Measurements from ENCODE around the gene NUAK1.

The NUAK1 gene

DNA sequence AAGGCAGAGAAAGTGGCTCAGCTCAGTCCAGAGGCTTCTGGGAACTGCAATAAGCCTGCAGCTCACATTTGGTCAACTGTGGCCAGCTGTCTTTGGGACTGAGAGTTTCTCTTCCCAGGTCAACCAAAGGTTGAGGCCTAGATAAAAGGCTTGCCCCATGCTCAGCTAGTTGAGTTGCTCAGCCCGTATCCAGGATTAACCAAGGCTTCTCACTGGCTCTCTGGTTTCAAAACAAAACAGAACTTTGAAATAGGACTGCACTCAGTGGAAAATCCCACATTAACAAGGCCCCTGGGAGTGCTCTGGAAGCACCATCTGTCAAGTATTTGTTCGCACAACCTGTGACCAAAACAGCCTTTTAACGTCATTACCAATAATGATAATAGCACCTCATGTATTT, 40.3 kb upstream of the NUAK1 start:
- H3K4me3 ChIP-seq (ENCODE audit: low read depth, low read length), result no peak overlapping the region
- TF ChIP-seq, protein P1, sequence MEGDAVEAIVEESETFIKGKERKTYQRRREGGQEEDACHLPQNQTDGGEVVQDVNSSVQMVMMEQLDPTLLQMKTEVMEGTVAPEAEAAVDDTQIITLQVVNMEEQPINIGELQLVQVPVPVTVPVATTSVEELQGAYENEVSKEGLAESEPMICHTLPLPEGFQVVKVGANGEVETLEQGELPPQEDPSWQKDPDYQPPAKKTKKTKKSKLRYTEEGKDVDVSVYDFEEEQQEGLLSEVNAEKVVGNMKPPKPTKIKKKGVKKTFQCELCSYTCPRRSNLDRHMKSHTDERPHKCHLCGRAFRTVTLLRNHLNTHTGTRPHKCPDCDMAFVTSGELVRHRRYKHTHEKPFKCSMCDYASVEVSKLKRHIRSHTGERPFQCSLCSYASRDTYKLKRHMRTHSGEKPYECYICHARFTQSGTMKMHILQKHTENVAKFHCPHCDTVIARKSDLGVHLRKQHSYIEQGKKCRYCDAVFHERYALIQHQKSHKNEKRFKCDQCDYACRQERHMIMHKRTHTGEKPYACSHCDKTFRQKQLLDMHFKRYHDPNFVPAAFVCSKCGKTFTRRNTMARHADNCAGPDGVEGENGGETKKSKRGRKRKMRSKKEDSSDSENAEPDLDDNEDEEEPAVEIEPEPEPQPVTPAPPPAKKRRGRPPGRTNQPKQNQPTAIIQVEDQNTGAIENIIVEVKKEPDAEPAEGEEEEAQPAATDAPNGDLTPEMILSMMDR (IDR thresholded peaks at IDR 0.05; ENCODE audit: low read depth, low read length), result no peak

DNA sequence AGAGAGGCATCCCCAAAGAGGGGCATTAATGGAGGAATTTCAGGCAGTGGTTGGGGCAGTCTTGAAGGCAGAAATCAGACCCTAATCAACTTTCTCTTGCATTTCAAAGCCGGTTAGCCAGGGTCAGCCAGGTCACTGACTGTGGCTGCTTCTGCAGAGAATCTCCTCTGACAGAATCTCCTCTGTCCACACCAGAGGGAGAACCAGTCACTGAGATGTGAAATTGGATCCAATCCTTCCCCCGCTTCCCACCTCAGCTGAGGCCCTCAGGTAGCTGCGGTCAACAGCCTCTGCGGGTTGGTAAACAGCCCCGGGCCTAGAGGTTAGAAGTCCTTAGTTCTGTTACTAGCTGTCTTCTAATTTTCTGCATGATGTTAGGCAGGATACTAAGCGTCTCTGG, 39.8 kb upstream of the NUAK1 start:
- no peak overlapping the region for H3K4me3 ChIP-seq (ENCODE audit: low read depth, low read length)
- TF ChIP-seq, protein P1 (IDR thresholded peaks at IDR 0.05; ENCODE audit: low read depth, low read length), result no peak

DNA sequence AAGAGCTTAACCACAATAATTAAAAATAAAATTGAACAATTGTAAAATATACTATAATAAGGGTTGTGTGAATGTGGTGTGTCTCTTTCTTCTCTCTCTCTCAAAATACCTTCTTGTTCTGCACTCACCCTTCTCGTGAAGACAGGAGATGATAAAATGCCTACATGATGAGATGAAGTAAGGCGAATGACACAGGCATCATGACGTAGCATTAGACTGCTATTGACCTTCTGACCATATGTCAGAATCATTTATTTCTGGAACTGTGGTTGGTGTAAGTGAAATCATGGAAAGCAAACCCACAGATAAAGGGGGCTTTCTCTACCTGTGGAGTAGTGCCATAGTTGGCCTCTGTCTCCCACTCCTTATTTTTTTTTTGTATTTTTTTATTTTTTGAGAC, 37.8 kb upstream of the NUAK1 start:
- H3K4me3 ChIP-seq (ENCODE audit: low read depth, low read length), result no peak overlapping the region
- TF ChIP-seq, protein P1 (IDR thresholded peaks at IDR 0.05; ENCODE audit: low read depth, low read length), result no peak

DNA sequence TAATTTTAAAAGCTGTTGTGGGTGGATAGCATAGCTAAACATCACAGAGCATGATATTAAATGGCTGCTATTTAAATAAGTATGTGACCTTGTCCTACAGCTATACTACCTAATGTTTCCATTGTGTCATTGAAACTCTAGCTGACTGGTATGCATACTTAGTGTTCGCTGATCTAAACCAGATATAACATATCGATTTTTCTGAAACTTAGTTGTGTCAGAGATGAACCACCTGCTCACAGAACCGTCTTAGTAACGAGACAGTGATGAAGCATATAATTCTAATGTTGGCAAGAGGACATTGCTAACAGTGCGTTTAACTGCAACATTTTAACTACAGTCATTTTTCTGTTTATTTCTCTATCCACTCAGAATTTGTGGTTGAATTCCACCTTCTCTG, 36.1 kb upstream of the NUAK1 start:
- TF ChIP-seq, protein P1 (IDR thresholded peaks at IDR 0.05; ENCODE audit: low read depth, low read length), result no peak
- no peak overlapping the region for H3K4me3 ChIP-seq (ENCODE audit: low read depth, low read length)

DNA sequence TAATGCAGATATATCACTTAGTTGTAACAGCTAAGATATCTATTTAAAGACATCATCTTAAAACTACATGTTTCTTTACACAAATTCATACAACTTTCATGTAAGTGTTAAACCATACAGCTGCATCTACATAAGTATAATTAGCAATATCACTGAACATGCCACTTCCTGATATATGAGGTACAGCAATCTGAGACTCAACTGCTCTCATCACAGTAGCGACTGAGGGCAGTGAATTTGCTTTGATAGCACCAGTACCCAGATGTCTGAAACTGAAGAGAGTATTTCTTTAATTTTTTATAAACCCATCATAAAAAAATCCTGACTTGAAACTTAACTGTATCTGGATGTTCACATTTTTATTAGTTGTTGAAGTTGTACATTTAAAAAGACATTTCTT, 34.7 kb upstream of the NUAK1 start:
- TF ChIP-seq, protein P1 (IDR thresholded peaks at IDR 0.05; ENCODE audit: low read depth, low read length), result no peak
- no peak overlapping the region for H3K4me3 ChIP-seq (ENCODE audit: low read depth, low read length)

DNA sequence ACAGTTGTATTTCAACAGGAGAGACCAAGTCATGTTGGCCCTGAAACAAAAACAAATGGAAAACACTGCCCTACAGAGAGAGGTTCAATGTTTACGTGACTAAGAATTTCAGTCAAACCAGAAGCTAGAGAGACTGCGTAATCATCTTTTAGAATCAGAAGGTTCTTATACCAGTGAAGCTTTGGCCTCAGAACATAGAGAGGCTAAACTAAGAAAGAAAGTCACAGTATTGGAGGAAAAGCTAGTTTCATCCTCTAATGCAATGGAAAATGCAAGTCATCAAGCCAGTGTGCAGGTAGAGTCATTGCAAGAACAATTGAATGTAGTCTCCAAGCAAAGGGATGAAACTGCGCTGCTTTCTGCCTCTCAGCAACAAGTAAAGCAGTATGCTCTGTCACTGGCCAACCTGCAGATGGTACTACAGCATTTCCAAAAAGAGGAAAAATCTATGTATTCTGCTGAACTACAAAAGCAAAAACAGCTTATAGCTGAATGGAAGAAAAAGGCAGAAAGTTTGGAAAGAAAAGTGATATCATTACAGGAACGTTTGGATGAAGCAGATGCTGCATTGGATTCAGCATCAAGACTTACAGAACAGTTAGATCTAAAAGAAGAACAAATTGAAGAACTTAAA, 32.5 kb upstream of the NUAK1 start:
- TF ChIP-seq, protein P1 (IDR thresholded peaks at IDR 0.05; ENCODE audit: low read depth, low read length), result no peak
- no peak overlapping the region for H3K4me3 ChIP-seq (ENCODE audit: low read depth, low read length)

DNA sequence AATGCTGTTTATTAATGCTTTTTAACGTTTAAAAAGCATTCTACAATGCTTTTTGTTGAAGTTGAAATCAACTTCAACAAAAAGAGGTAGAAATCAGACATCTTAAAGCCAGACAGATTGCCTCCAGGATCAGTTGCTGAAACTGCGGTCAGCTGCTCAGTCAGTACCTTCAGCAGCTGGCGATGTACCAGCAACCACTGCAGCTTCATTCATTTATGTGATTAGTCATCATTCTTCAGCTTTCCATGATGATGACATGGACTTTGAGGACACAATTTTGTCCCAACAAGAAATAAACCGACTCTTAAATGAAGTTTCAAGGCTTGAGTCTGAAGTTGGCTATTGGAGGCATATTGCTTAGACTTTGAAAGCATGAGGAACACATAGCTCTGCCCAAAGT, 31.5 kb upstream of the NUAK1 start:
- TF ChIP-seq, protein P1 (IDR thresholded peaks at IDR 0.05; ENCODE audit: low read depth, low read length), result no peak
- no peak overlapping the region for H3K4me3 ChIP-seq (ENCODE audit: low read depth, low read length)

All from WI38 (cell line).